ENCODE data around the gene CD63.
A peak's percentile ranks its signal among the peaks of the same experiment; 100 is the strongest.

CD63 gene

DNA sequence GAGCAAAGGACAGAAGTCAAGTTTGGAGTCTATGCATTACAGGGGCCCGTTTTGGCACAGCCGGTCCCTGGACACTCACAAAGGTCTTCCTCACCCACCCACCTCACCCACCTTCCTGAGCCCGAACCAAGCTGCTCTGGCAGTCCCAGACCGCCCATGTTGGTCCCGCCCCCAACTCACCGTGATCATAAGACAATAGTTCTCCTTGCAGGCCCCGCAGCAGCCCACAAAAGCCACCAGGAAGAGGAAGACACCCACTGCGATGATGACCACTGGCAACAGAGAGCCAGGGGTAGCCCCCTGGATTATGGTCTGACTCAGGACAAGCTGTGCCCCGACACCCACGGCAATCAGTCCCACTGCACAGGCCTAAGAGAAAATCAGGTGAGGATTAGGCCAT is 1.8 kb downstream of the CD63 start:
- peak overlapping the region; percentile 83 for H3K4me3 ChIP-seq (ENCODE audit: low read depth, low read length)
- TF ChIP-seq, protein P1, sequence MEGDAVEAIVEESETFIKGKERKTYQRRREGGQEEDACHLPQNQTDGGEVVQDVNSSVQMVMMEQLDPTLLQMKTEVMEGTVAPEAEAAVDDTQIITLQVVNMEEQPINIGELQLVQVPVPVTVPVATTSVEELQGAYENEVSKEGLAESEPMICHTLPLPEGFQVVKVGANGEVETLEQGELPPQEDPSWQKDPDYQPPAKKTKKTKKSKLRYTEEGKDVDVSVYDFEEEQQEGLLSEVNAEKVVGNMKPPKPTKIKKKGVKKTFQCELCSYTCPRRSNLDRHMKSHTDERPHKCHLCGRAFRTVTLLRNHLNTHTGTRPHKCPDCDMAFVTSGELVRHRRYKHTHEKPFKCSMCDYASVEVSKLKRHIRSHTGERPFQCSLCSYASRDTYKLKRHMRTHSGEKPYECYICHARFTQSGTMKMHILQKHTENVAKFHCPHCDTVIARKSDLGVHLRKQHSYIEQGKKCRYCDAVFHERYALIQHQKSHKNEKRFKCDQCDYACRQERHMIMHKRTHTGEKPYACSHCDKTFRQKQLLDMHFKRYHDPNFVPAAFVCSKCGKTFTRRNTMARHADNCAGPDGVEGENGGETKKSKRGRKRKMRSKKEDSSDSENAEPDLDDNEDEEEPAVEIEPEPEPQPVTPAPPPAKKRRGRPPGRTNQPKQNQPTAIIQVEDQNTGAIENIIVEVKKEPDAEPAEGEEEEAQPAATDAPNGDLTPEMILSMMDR (IDR thresholded peaks at IDR 0.05; ENCODE audit: low read depth, low read length): no peak
- no peak for DNase-seq (ENCODE audit: low read depth, low spot score)
- in situ Hi-C loops (cut with HindIII; ENCODE audit: low sequenced_read_pairs): no loop called here

DNA sequence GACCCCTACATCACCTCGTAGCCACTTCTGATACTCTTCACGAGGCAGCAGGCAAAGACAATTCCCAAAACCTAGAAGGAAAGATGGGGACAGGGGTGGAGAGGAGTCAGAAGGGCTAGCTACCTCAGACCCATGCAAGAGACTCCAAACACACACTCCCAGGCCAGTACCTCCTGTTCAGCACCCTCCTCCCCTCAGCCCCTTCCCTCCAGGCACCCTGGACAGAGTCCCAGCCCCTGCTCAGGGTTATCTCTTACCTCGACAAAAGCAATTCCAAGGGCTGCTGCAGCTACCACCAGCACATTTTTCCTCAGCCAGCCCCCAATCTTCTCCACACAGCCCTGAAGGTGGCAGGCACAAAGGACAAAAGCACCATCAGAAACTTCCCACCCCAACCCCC is 3.3 kb downstream of the CD63 start:
- H3K4me3 ChIP-seq (ENCODE audit: low read depth, low read length): no peak overlapping the region
- no peak for DNase-seq (ENCODE audit: low read depth, low spot score)
- in situ Hi-C loops (cut with HindIII; ENCODE audit: low sequenced_read_pairs): no loop called here
- TF ChIP-seq, protein P1 (IDR thresholded peaks at IDR 0.05; ENCODE audit: low read depth, low read length): no peak

DNA sequence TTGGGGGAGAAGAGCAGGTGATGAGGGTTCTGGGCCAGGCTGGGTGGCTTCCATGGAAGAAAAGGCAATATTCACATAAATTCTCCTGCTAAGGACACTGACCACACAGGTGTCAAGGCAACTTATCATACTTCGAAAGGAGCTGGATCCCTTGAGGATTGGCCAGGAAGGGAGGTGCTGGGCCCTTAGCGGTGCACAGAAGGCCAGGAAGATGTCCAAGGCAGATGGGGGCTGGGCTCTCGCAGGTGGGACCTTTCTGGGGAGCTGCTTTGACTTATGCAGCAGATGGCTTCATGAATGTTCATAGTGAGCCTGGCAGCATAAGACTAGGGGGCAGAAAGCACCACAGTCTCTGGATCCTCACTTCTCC is 3.9 kb downstream of the CD63 start:
- no peak for DNase-seq (ENCODE audit: low read depth, low spot score)
- TF ChIP-seq, protein P1 (IDR thresholded peaks at IDR 0.05; ENCODE audit: low read depth, low read length): no peak
- in situ Hi-C loops (cut with HindIII; ENCODE audit: low sequenced_read_pairs): no loop called here
- H3K4me3 ChIP-seq (ENCODE audit: low read depth, low read length): no peak overlapping the region

DNA sequence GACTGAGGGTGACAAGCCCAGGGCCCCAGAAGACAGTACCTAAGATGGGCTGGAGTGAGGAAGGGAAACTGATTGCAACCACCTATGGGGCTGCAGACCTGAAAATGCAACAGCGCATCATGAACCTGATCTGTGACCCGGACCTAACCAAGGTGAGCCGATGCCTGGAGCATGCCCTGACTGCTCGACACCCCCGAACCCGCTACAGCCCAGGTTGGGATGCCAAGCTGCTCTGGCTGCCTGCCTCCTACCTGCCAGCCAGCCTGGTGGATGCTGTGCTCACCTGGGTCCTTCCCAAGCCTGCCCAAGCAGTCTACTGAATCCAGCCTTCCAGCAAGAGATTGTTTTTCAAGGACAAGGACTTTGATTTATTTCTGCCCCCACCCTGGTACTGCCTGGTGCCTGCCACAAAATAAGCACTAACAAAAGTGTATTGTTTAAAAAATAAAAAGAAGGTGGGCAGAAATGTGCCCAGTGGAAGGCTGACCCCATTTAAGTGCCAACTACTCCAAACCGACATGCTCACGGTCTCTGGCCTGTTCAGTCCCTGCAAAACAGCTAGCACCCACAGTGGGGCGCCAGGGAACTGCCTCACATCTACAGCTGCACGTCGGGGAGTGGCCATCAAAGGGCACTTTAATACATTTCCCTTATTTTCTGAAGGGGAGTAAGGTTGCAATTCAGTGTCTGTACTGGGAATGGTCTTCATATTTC is 4.4 kb downstream of the CD63 start:
- no peak overlapping the region for H3K4me3 ChIP-seq (ENCODE audit: low read depth, low read length)
- DNase-seq (ENCODE audit: low read depth, low spot score): peak; percentile 68
- in situ Hi-C loops (cut with HindIII; ENCODE audit: low sequenced_read_pairs): no loop called here
- TF ChIP-seq, protein P1 (IDR thresholded peaks at IDR 0.05; ENCODE audit: low read depth, low read length): peak; percentile 75

DNA sequence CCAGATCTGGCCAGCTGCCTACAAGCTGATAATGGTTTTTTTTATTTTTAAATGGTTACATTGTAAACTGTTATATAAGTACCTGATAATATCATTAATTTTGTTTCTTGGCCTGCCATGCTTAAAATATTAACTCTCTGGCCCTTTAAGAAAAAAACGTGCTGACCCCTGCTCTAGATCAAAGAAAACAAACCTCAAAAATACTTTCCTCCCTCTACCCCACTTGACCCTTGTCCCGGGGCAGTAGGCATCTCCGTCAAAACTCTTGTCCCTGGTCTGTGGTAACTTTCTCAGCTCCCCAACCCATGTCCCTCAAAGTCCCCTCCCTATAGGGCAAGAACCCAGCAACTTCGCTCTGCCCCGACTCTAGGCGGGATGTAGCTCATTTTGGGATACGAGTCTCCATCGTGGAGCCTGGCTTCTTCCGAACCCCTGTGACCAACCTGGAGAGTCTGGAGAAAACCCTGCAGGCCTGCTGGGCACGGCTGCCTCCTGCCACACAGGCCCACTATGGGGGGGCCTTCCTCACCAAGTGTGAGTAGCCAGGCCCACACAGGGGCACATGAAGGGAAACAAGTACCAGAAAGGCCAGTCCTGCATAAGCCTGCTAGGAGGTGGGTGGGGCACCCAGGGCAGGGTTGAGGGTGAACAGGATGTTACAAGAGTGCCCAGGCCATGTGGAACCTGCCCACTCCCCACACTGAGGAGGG is 5.1 kb downstream of the CD63 start:
- H3K4me3 ChIP-seq (ENCODE audit: low read depth, low read length): no peak overlapping the region
- TF ChIP-seq, protein P1 (IDR thresholded peaks at IDR 0.05; ENCODE audit: low read depth, low read length): no peak
- in situ Hi-C loops (cut with HindIII; ENCODE audit: low sequenced_read_pairs): no loop called here
- DNase-seq (ENCODE audit: low read depth, low spot score): no peak

DNA sequence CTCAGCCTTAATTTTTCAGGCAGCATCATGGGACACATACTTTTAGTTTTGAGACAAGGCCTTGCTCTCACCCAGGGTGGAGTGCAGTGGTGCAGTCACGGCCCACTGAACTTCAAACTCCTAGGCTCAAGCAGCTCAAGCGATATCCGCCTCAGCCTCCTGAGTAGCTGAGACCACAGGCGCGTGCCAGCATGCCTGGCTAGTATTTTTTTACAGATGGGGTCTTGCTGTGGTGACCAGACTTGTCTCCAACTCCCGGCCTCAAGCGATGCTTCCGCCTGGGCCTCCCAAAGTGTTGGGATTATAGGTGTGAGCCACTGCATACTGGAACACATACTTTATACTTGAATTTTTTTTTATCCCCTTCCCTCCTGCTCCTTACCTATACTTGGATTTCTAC is 5.9 kb downstream of the CD63 start:
- H3K4me3 ChIP-seq (ENCODE audit: low read depth, low read length): no peak overlapping the region
- TF ChIP-seq, protein P1 (IDR thresholded peaks at IDR 0.05; ENCODE audit: low read depth, low read length): no peak
- in situ Hi-C loops (cut with HindIII; ENCODE audit: low sequenced_read_pairs): no loop called here
- no peak for DNase-seq (ENCODE audit: low read depth, low spot score)
